Hepatocyte (in vitro differentiated cells): ENCODE results near the gene MLLT1. TPM values are rescaled to one million over a fixed set of nuclear protein-coding genes. Genes with fewer than 3 reads are reported as not detected.

Experiments used
- DNase-seq: peaks from one replicate; pipeline ENCODE4 v3.0.0-alpha.2; 2016; ENCODE audit warnings: low spot score
- H2AFZ ChIP-seq: fragments of 200-600 bp; sonication (generic); 2 replicates; pipeline ENCODE4 v1.6.0; 2016; ENCODE audit warnings: antibody characterized with exemption, mild to moderate bottlenecking
- H3K27ac ChIP-seq: fragments of 200-600 bp; sonication (generic); 2 replicates; pipeline ENCODE4 v1.5.1; 2016; ENCODE audit warnings: mild to moderate bottlenecking
- H3K27me3 ChIP-seq: fragments of 200-600 bp; sonication (generic); 2 replicates; pipeline ENCODE4 v1.6.1; 2016
- H3K36me3 ChIP-seq: fragments of 200-600 bp; sonication (generic); replicated peaks from 2 replicates; pipeline ENCODE4 v1.5.1; 2016; ENCODE audit warnings: low read depth; ENCODE audit not compliant: insufficient read depth
- H3K4me1 ChIP-seq: fragments of 200-600 bp; sonication (generic); 2 replicates; pipeline ENCODE4 v1.5.1; 2016; ENCODE audit warnings: mild to moderate bottlenecking, moderate library complexity; ENCODE audit not compliant: insufficient read depth
- H3K4me2 ChIP-seq: fragments of 200-600 bp; sonication (generic); 2 replicates; pipeline ENCODE4 v1.6.0; 2016
- H3K4me3 ChIP-seq: fragments of 200-600 bp; sonication (generic); 2 replicates; pipeline ENCODE4 v1.5.1; 2016; ENCODE audit warnings: mild to moderate bottlenecking
- H3K79me2 ChIP-seq: fragments of 200-600 bp; sonication (generic); 2 replicates; pipeline ENCODE4 v1.6.0; 2017; ENCODE audit warnings: mild to moderate bottlenecking
- H3K9me2 ChIP-seq: fragments of 200-600 bp; sonication (generic); replicated peaks from 2 replicates; pipeline ENCODE4 v1.6.0; 2017; ENCODE audit warnings: mild to moderate bottlenecking; ENCODE audit not compliant: insufficient read depth
- H3K9me3 ChIP-seq: fragments of 200-600 bp; sonication (generic); 2 replicates; pipeline ENCODE4 v1.5.1; 2016; ENCODE audit warnings: low read depth, mild to moderate bottlenecking
- H4K20me1 ChIP-seq: fragments of 200-600 bp; sonication (generic); 2 replicates; pipeline ENCODE4 v1.6.0; 2016; ENCODE audit warnings: mild to moderate bottlenecking; ENCODE audit not compliant: insufficient read depth, poor library complexity, severe bottlenecking
- CTCF ChIP-seq: fragments of 200-600 bp; sonication (generic); IDR thresholded peaks from 2 replicates; pipeline ENCODE4 v1.5.1; 2016; ENCODE audit warnings: antibody characterized with exemption, mild to moderate bottlenecking; ENCODE audit not compliant: poor library complexity
- EZH2 ChIP-seq: fragments of 200-600 bp; sonication (generic); IDR thresholded peaks from 2 replicates; pipeline ENCODE4 v1.6.1; 2016; ENCODE audit warnings: antibody characterized with exemption, mild to moderate bottlenecking, borderline replicate concordance
- EZH2phosphoT487 ChIP-seq: fragments of 200-600 bp; sonication (generic); IDR thresholded peaks from one replicate; pipeline ENCODE4 v1.6.1; 2018; ENCODE audit warnings: antibody characterized with exemption, mild to moderate bottlenecking, low read depth, moderate library complexity; ENCODE audit not compliant: unreplicated experiment, severe bottlenecking
- whole genome bisulfite sequencing: methylation state at CpG from one replicate; pipeline ENCODE4 v1.1.6; 2016; ENCODE audit warnings: low lambda C conversion rate; ENCODE audit errors: missing lambda C conversion rate; 5-methylcytosine and 5-hydroxymethylcytosine counted together
- polyA plus RNA-seq: library from polyadenylated mRNA; unstranded; fragments of >200 nt; fragmentation: Nextera tagmentation; extraction: Ambion mirVana; gene quantifications from 2 replicates; pipeline ENCODE4 v1.2.1, GENCODE V29; 2016
- total RNA-seq: library from RNA; depleted of rRNA; stranded (reverse); fragments of >200 nt; gene quantifications from 2 replicates; pipeline ENCODE4 v1.2.3, GENCODE V29; 2014

Gene MLLT1
- total and polyA plus RNA-seq, 2 experiments from 2014 or later = 17.2 to 23.3 TPM

DNA sequence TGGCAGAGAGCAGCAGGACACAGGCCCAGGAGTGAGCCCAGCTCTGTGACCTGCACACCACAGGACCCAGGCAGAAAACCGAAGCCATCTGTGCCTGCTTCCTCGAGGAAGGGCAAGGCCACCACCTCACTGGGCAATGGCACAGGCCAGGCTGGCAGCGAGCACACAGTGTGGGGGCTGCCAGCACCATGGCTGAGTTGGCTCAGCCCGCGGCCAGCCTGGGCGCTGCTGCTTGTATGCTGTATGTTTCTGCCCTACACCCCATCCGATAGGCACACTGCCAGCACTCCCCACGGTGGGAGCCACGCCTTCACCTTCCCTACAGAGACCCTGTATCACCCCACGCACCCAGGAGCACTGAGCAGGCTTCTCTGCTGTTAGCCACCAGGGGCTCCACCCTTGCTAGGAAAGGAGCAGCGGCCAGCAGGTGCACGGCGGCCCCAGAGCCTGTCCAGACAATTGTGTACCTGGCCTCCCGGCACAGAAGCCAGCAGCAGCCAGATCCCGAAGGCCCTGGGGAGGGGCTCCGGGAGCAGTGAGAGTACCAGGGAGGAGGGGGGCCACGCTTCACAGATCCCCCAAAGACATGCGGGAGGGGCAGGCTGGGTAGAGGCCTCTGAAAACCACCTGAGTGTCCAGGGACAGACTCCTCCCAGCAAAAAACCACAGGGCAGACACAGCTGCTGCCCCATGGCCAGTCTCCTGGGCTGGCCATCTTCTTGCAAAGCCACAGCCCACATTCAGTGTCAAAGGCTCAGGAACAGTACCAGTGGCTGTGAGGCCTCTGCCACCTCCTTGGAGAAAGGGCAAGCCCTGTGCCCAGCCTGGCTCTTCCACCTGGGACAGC, 56.1 kb downstream of the MLLT1 start:
- DNase-seq = no peak
- H2AFZ ChIP-seq = no peak overlapping the region
- H3K9me3 ChIP-seq = no peaks in the 10 kb centered on the region
- 91% methylated on average over 17 of the region's 18 CpGs for WGBS
- no peak overlapping the region for H3K4me3 ChIP-seq
- H3K4me2 ChIP-seq = no peak overlapping the region
- H4K20me1 ChIP-seq = peaks cover 10% of the 10 kb centered on the region
- H3K27ac ChIP-seq = no peak overlapping the region
- no peaks in the 10 kb centered on the region for H3K9me2 ChIP-seq
- TF ChIP-seq EZH2phosphoT487 = no peak
- no peak for TF ChIP-seq CTCF
- TF ChIP-seq EZH2 = no peak
- peaks cover 19% of the 10 kb centered on the region for H3K4me1 ChIP-seq
- H3K36me3 ChIP-seq = no peaks in the 10 kb centered on the region
- no peaks in the 10 kb centered on the region for H3K27me3 ChIP-seq
- H3K79me2 ChIP-seq = peaks cover 8% of the 10 kb centered on the region

- Histone ChIP-seq H3K27me3 (no peaks in the 10 kb centered on the region), H3K9me2 (no peaks in the 10 kb centered on the region), H3K27ac (no peak overlapping the region), H3K79me2 (peaks cover 5% of the 10 kb centered on the region), H3K4me2 (no peak overlapping the region), H3K4me3 (no peak overlapping the region), H2AFZ (no peak overlapping the region), H3K4me1 (peaks cover 26% of the 10 kb centered on the region), H4K20me1 (peaks cover 8% of the 10 kb centered on the region), H3K36me3 (no peaks in the 10 kb centered on the region), H3K9me3 (no peaks in the 10 kb centered on the region)
- TF ChIP-seq EZH2 (no peak), EZH2phosphoT487 (no peak), CTCF (no peak)
- DNase-seq = no peak
- 94% methylated on average over 18 of the region's 18 CpGs for WGBS
Observed at GRCh38 chr19:6222884-6223283, 56.9 kb downstream of the MLLT1 start.

DNA sequence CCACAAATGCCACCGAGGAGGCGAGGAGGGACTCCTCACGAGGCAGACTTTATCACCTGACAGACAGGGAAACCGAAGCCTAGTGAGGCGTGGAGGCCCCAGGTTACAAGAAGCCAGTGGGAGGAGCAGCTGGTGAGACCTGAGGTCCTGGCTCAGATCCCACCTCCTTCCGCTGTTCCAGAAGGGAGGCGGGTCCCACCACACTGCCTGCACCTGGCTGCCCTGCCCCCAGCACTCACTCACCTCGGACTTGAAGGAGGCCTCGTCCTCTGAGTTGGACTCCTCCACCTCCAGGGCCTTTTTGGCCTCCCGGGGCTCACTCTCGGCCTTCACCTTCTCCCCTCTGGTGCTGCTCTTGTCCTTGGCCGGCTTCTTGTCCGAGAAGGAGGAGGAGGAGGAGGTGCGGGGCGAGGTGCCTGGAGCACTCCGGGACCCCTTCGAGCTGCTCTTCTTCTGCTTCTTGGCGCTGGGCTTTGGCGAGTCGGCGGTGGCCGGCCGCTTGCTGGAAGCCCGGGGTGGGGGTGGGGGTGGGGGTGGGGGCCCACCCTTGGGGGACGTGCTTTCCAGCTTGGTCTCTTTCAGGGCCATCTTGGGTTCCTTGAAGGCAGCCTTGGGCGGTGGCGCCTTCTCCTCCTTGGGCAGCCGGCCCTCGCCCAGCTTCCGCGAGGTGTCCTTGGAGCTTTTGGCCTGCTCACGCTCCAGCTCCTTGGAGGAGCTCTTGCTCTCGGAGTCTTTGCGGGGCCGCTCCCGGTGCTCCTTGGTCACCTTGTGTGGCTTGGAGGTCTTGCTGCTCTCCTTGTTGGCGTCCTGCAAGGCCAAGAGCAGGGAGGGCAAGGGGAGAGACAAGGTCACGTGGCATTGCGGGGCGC, 57.7 kb downstream of the MLLT1 start:
- Histone ChIP-seq H3K79me2 (peaks cover 5% of the 10 kb centered on the region), H3K27ac (no peak overlapping the region), H3K27me3 (no peaks in the 10 kb centered on the region), H3K4me2 (no peak overlapping the region), H4K20me1 (peaks cover 8% of the 10 kb centered on the region), H2AFZ (no peak overlapping the region), H3K9me2 (no peaks in the 10 kb centered on the region), H3K36me3 (no peaks in the 10 kb centered on the region), H3K4me1 (peaks cover 34% of the 10 kb centered on the region), H3K9me3 (no peaks in the 10 kb centered on the region), H3K4me3 (no peak overlapping the region)
- DNase-seq = no peak
- no peak for TF ChIP-seq CTCF
- TF ChIP-seq EZH2 = no peak
- TF ChIP-seq EZH2phosphoT487 = no peak
- WGBS = 95% methylated on average over 25 of the region's 40 CpGs
